Measurements from ENCODE around the gene KCNJ6.

The KCNJ6 gene

DNA sequence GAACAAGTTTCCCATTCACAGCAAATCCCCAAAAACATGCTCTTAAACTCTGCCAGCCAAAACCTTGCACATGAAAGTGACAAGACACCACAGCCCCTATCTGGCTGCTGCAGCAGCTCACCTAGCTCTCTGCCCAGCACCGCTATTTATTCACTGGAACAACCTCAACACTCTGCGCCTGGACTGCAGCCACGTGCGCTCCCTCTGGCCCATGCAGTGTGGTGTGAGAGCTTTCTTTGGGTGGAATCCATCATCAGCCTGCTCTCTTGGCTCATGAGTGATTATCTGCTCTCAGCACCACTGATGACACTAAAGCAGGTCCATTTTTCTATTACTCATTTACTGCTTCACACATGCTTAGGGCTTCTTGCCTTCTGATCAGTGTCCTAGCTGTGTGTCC is 11.4 kb downstream of the KCNJ6 start:
- no peak for DNase-seq

DNA sequence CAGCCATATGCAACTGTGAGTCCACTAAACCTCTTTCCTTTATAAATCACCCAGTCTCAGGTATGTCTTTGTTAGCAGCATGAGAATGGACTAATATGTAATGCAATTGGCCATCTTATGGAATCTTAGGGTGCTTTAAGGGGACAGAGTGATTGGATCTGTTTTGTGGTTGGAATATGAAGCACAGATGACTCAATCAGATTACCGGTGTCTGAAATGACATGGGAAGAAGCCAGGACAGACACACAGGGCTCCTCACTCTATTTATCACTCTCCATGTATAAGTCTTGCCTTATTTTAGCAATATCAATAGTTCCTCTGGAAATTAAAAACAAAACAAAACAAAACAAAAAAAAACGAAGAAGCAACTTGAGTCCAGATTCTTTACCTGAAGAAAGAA is 12.9 kb downstream of the KCNJ6 start:
- no peak for DNase-seq

DNA sequence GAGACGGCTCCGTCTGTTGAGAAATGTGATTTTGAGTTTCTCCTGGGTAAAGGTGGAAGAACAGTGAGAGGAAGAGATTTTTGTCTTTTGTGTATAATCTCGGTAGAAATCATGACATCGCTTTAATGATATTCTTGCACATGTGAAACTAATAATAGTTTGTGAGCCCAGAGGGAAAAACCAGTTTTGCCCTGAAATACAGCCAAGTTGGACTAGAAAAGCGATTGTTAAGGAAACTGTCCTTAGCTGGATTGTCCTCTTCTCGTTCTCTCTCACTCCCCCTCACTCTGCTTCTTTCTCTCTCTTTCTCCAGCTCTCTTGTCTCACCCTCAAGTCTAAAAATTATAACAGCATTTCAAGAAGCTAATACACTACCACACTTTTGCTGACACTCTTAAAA is 17.1 kb downstream of the KCNJ6 start:
- no peak for DNase-seq

DNA sequence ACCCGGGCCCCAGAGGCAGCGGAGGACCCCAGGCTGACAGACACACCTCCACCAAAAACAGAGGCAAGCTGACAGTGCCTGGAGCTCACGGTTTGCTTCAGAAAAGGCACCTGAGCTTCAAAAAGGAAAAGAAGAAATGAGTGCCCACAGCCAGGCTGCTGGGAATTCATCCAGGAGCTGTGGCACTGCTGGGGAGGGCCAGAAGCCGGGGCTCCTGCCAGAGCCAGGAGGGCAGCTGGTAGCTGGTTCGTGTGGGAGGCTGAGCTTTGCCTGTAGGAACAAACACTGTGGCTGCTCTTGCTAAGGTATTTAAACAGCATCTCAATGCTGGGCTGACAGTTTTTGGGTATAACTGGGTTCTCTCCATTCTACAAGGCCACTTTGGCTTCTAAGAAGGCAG is 19.5 kb downstream of the KCNJ6 start:
- no peak for DNase-seq

DNA sequence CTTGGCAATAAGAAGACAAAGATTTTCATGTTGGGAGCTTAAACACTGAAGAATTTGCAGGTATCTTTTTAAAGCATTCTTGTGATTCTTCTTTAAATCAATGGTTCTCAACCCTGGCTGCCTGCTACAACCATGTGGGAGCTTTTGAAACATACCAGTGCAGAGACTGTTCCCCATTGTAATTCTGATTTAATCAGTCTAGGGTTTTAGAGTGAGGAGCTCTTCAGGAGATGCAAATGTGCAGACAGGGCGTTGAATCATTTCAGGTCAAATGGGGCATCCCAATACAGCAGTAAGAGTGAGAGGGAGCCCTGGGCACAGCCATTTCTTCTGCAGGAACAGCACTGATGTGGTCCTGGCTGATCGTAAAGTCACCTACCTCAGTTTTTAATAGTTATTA is 24.3 kb downstream of the KCNJ6 start:
- no peak for DNase-seq

DNA sequence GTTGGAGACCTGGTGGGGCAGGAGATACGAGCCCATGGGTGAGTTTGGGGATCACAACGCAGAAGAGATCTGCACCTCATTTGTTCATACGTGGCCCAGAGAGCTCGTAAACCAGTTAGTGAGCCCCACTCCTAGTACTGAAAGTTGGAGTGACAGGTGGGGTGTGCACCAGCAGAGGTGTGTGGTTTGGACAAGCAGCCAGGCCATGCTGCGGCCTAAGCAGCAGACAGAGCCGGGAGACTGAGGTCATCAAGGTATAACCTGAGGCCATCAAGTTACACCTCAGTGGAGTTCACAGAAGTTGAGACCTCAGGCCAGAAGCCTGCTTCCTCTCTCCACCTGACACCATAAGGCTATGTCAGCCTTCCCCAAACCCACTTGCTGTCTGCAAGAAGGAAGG is 27.6 kb downstream of the KCNJ6 start:
- DNase-seq = no peak

DNA sequence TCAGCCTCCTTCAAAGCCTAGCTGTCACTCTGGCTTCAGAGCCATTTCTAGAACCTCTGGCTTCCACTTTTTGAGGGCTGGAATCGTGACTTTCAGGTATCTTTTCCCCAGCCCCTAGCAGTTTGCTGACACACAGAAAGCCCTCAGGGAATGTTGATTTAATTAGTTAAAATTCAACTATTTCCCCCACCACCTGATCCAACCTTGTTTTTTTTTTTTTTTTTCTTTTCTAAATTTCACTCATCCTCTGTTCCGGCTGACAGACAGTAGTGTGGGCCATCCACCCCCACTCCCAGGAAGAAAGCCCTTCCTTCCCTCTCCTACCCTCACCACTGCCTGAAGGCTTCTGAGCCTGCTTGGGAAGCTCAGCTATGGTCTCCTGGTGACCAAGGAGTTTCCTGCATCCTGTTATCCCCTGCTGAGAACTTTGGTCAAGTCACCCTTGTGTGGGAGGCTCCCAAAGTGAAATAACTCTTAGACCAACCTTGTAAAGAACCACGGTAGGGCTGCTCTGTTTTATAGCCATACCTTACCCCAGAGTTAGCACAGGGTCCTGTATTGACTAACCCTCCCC is 29.4 kb downstream of the KCNJ6 start:
- no peak for DNase-seq

DNA sequence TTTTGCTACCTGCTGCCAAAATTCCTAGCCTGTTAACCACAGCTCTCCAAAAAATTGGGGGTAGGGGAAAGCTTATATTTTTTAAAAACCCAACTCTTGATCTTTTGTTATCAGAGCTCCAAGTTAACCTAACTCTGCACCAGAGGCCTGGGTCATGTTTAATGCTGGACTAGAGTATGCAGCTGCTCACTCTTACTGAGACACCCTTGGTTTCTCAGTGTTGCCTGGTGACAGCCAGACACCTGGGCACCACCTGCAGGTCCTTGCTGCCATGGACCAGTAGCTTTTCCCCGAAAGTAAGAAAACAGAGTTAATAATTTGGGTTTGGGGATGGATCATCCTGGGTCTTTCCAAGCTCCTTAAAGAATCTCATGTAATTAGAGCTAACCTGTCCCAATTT is 30.1 kb downstream of the KCNJ6 start:
- DNase-seq = peak in 2 of 3 experiments; percentile 5 to 67

DNA sequence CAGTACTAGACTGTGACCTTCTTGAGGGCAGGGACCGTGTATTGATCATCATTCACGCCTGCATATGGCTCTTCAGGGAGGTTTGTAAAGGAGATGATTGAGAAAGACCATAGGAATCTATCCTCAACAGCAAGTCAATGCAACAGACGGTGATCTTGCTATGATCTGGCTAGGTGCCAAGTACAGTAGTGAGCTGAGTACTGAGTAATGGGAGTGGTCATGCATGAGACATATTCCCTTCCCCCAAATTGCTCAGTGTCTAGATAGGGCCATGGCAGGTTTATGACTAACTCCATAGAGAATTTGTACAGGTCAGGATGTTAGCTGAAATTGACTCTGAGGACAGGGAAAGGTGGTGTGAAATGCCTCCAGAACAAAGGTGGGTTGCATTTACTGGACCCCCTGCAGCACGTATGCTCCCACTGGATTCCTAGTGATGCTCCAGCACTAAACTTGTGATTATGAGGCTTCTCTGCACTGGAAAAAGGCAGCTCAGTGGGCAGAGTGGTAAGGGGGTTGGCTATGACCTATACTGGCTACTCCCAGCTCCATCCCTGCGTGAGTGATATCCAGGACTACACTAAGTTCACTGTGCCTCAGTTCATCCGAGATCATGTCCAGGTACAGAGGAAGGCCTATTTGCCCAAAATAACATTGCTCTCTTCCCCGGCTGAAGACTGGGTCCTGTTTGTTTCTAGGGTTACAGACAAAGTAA is 37.2 kb downstream of the KCNJ6 start:
- DNase-seq = peak in 2 of 3 experiments; percentile 18 to 58

DNA sequence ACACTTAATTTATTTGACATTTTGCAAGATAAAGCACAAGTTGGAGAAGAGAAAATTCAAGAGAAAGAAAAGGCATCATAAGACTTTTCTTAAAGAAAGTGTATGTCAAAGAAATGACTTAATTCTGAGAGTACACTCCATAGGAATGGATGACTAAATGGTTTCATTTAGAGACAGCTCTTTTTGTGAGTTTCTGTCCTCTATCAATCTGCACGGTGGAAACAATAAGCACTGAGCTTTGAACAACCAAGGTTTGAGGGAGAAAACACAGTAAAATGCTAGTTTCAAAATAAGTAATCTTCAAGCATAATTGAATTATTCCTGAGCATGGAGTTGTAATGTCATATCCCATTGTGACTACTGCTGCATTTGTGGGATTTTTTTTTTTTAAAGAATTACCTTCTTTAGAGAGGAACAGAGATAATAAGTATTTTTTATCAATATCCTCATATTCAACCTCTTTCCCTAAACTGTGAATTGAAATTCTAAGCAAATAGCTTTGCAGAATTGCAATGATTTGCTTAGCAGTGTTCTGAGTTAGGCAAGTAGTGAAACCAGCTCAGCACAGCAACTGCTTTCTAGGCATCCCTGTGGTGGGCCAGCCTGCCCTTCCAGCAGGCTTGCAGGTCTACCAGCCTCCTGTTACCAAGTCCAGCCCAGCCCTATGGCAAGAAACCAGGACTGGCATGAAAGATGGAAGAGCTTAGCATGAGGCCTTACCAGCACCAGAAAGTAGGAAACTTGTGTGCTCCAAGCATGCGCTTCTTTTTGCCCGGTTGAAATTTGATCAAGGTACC is 38.2 kb downstream of the KCNJ6 start:
- no peak for DNase-seq

DNA sequence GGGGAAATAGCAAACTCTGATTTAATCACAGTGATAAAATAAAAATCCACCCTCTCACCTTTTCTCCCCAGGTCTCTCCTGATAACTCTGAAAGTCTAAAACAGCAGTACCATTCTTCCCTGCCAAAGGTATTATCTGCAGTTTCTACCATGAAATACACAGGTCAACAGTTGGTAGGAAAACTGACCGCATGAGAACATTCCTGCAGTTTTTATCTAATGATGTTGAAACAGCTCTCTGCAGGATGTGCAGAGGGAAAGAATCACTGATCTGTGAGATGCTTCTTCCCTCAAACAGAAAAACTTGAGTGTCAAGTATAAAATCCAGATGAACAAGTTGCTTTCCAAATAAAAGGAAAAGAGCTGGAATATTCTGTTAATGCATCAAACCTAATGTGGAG is 39.1 kb downstream of the KCNJ6 start:
- no peak for DNase-seq

DNA sequence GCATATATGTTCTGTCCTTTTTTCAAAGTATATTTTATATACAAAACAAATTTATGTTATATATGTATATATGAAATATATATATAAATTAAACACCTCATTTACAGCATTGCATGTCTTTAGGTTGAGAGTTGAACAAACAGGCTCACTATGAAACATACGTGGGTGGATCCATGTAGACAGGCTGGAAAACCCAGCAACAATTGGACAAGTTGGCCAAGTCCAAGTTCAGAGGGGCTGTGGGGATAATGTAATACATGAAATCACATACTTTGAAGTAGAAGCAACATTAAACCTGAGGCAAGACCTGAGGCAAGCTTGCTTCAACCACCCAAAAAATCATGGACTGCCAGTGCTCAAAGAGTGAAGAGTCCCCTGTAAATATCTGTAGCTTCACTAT is 39.7 kb downstream of the KCNJ6 start:
- no peak for DNase-seq

DNA sequence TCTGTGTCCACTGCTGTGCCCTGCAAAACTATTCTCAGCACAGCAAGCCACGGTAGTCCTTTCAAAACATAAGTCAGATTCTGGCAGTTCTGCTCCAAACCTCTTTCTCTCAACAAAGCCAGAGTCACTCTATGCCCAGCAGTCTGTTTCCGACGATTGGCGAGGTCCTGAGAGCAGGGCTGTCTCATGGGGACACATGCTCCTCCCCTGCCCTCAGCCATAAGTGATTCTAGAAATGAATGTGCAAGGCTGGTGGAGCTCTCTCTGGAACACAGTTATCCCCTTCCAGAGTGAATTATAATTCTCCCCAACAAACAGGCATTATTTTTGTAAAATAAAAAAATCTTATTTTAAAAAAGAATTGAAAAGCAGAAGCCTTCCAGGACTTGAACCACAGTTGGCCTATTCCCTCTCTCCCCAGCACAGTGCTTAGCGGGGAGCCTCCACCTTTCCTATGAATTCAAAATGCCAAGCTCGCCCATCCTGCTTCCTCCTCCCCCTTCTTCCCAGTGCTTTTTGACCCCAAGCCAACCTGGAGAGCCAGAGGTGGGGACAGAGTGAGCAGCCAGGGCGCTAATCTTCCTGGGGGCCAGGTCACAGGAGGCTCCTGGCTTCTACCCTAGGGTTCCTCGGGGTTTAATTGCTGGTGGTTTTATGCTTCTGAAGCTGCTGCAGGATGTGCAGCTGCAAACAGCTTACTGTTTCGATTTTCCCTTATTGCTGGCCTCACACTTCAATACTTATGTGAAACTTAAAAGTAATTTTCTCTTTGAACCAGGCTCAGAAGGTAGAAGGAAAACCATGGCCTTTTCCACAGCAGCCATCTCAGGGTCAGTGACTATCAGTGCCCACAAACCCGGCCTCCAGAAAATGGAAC is 41.1 kb downstream of the KCNJ6 start:
- DNase-seq = no peak

DNA sequence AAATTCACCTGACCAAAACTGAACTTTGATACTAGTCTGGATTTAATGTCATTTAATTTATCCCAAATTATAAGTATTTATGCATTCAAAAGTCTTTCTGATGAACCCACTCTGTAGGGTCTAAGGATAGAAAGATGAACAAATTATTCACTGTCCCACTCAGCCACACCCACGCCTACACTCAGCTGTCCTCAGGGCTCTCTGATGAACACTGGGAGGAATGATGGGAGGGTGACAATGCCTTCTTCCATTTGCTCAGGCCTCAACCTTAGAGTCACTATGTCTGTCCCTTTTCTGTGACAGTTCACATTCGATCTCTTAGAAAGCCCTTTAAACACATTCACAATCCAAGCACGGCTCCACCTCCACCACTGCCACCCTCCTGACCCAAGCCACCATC is 41.8 kb downstream of the KCNJ6 start:
- DNase-seq = no peak

DNA sequence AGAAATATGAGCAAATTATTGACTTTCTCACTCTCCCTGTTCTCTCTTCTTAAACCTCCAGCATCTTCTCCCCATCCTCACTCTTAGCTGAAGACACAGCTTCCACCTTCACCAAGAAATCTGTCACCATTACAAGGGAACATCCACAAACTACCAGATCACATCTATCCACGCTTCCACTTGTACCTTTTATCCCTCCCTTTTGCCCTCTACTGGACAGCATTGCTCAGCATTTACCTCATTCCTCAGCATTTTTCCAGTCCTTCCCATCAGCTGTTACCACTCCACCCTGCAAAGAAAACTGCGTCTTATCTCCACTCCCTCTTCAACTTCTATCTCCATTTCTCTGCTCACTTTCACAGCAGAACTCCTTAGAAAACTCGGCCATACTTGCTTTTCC is 42.6 kb downstream of the KCNJ6 start:
- no peak for DNase-seq

DNA sequence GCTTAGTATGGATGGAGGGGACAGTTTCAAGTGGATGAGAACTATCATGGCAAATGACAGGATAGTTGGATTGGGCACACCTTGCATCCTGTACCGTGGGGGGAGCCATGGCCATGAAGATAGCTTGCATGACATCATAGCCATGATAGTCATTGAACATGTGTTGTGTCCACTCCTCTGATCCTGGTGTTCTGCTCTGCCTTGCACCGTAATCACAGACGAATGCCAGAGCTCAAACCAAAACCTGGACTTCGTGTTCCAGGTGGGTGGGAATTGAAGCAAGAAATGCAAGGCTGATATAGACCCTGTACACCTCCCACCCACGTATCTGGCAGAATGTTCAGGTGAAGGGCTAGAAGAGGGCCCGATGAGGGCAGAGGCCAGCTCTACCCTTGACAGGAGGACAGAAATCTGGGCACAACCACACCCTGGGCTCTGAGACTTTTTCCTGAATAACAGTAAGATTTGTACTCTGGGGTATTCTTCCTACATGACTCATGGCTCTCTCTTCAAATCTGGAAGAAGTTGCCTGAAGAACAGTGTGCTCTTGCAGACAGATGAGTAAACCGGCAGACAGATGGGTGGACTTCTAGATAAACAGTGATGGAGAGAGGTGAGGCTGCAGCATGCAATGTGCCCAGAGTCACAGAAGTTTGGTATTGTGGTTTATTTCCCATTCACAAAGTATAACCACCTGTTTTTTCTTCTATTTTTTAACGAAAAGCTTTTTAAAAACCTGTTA is 45.0 kb downstream of the KCNJ6 start:
- DNase-seq = no peak

DNA sequence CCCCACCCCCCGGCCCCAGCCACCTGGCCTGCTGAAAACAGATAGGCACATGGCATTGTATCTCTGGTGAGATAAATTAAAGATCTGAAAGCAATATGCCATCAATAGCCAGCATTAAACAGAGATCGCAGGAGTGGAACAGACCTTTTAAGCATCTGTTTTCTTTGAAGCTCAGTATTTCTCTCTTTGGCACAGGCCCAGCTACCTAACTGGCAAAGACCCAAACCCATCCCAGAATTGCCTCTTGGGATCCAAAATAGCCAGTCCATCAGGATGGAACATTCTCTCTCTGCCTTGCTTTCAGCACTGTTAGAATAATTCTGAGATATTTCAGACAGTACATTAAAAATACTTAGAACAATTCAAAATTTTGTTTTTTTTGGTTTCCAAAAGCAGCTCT is 46.0 kb downstream of the KCNJ6 start:
- peak in 1 of 3 experiments; percentile 8 for DNase-seq

DNA sequence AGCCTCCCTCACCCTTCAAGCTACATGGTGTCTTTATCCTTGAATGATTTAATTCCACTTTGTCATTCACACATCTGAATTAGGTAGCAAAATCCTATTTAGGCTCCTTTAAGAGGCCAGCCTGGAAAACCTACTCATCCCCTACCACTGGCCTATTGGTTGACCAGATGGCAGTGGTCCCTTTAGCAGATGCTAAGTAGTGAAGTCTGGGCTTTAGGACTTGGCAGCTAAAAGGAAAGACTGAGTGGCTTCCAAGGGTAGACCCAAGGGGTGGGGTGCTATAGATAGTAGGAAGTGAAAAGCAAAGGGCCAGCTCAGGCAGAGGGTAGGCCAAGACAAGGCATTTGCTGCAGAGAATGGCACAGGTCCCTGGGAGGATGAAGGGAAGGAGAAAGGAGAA is 46.6 kb downstream of the KCNJ6 start:
- no peak for DNase-seq

DNA sequence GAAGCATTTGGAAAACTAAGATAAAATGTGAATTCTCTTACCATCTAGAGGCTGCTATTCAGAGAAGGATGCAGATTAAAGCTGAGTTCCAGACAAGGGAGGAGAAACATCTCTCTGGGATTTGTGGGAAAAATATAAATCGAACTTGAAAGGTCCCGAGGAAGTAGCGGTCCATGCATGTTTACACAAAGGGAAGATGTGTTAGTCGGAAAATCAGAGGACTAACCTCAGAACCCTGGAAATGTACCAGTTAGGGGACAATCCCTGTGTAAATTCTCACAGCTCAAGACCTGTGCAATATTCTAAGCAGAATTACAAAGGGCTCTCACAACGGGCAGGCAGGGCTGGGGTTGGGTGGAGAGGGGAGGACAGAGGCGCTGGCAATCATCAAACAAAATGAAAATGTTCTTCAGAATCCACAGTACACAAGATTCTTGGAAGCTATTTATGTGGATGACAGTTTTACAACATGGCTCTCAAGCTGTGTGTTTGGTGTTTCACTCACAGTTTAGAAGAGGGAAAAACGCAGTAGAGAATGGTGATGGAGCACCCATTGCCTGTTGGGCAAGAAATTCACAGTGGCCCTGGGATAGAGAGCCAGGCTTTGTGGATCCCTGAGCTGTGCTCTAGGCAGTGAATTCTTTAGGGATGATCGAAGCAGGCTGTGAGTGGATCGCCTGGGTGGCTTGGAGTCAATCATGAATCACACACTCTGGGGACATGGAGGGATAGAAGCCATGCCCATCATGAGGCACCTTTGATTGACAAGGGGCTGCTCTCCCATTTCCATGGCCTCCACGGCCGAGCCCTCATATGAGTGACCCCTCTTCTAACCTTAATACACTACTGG is 47.6 kb downstream of the KCNJ6 start:
- DNase-seq = no peak

DNA sequence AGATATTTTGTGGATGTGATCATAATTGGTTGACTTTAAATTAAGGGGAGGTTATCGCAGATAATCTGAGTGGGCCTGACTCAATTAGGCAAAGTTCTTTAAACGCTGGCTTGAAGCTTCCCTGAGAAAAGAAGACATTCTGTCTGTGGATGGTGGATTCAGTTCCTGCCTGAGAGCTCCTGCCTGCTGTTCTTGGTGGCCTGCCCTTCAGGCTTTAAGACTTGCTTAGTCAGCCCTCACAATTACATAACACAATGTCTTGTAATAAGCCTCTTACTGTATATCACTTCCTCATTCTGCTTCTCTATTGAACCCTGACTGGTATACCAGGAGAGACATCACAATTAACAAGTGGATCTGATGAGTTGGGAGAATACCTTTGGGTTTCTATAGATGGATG is 50.2 kb downstream of the KCNJ6 start:
- no peak for DNase-seq

DNA sequence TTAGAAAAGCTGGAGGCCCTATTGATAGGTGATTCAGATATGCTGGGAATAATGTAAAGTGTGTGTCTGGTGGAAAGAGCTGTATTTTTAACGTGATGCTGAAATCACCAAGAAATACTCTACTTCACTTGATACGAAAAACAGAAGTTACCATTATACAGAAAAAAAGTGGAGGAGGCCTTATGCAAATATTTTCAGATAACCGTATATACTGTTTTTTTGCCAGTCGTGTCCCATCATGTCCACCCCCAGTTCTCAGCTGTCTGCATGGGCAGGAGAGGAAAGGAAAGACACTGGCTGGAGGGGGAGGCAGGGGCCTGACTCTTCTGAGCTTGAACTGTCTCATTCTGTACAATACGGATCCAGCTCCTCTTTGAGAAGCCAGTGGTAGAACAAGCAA is 51.1 kb downstream of the KCNJ6 start:
- no peak for DNase-seq

DNA sequence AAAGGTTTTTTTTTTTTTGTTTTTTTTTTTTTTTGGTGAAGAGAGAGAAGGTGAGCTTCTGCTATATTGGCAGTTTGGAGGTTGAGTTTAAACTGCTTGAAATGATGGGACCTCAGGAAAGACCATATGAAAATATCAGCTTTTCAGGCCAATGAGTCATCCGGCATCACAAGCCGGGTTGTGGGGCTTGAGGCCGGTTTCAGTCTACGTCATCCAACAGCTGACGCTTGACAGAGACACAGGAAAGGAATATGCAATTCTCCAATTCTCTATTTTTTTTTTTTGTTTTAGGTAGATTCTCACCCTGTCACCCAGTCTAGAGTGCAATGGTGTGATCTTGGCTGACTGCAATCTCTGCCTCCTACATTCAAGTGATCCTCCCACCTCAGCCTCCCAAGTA is 52.4 kb downstream of the KCNJ6 start:
- DNase-seq = no peak
